ENCODE data around the gene NHS. TPM values are rescaled to one million over a fixed set of nuclear protein-coding genes. Genes with fewer than 3 reads are reported as not detected.

Gene NHS
- polyA plus RNA-seq, 2 of the 4 experiments (the other 2 are of a cell fraction) = 3.6 to 5.0 TPM

DNA sequence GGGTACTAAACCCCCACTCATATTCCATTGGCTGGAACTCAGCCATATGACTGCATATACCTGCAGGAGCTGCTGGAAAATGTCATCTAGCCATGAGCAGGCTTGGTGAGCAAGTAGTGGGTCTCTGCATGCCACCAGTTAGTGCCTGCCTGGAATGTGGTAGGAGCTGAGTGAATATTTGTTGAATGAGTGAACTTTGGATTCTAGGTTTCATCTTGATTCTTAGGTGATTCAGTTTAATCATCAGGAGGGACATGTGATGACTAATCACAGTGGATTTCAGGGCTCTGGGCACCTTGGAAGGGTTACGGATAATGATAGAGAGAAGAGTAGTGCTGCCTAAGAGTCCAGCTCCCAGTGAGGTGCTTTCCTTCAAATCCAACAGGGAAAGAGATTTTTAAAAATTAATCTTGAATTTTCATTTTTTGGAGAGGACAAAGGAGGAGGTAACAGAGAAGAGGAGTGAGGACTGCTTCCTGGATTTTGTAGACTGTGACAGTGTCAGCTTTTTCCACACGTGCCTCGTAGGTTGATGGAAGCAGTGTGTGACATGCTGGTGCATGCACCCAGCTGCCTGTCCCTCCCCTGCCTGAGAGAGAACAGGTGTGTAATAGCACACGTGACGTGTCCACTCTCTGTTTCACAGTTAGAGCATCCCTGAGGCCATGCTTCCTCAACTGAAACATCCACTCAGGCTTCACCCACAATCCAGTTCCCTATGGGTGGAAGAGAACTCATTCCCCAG is 30.4 kb downstream of the NHS start:
- Histone ChIP-seq H3K4me2 (peak overlapping the region; percentile 48), H3K9me3 (no peaks in the 10 kb centered on the region), H3K4me3 (no peak overlapping the region), H3K4me1 (peaks cover 35% of the 10 kb centered on the region), H3K27ac (peak overlapping the region; percentile 70 to 87; a peak in 5 of 6 replicates)
- WGBS (ENCODE audit: missing lambda C conversion rate) = 26% methylated on average over 5 of the region's 5 CpGs
- FAIRE-seq (peak; percentile 73), DNase-seq (ENCODE audit: low read depth in 1 of 2, low spot score in 1 of 2) (peak; percentile 51 to 76), ATAC-seq (peak; percentile 94 to 96)
- POLR2A ChIA-PET = interaction anchor here (0.9 to 1.1 kb wide), 3 partner anchors 8 to 29 kb away, joined by 3 to 4 read pairs (median 4); no protein-coding TSS in a partner anchor
- CTCF ChIA-PET = interaction anchor here (1.2 to 1.9 kb wide), 3 partner anchors 29 to 163 kb away, joined by 4 to 7 read pairs (median 4); no protein-coding TSS in a partner anchor
- TF ChIP-seq, protein P1, sequence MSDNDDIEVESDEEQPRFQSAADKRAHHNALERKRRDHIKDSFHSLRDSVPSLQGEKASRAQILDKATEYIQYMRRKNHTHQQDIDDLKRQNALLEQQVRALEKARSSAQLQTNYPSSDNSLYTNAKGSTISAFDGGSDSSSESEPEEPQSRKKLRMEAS (IDR thresholded peaks at IDR 0.05) = peak; percentile 76
- TF ChIP-seq PHF8 (IDR thresholded peaks at IDR 0.05; ENCODE audit: borderline replicate concordance, low read depth) (no peak), JUN (IDR thresholded peaks at IDR 0.05) (0 out of 5 replicates have a peak, but pooled peaks have one; percentile 36 to 58), RARB (CRISPR knock-in tag; IDR thresholded peaks at IDR 0.05) (no peak), JUNB (IDR thresholded peaks at IDR 0.05) (peak; percentile 81), FOXS1 (CRISPR knock-in tag; IDR thresholded peaks at IDR 0.05) (no peak), GATA3 (IDR thresholded peaks at IDR 0.05; ENCODE audit: borderline replicate concordance) (peak; percentile 77; the same call in 1 of the 2 replicates), FOSL2 (IDR thresholded peaks at IDR 0.05) (peak; percentile 80; the same call in 1 of the 2 replicates), FOSL2 (CRISPR knock-in tag; IDR thresholded peaks at IDR 0.05) (peak; percentile 79), RAD21 (conservative IDR thresholded peaks at IDR 0.05 in 1 of 2, IDR thresholded peaks at IDR 0.05 in 1 of 2) (peak; percentile 18 to 25; a peak in 1 of 5 replicates)
- TF ChIP-seq, protein P2, sequence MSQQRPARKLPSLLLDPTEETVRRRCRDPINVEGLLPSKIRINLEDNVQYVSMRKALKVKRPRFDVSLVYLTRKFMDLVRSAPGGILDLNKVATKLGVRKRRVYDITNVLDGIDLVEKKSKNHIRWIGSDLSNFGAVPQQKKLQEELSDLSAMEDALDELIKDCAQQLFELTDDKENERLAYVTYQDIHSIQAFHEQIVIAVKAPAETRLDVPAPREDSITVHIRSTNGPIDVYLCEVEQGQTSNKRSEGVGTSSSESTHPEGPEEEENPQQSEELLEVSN (IDR thresholded peaks at IDR 0.05; ENCODE audit: borderline replicate concordance, low read depth) = no peak
- TF ChIP-seq, protein P3, sequence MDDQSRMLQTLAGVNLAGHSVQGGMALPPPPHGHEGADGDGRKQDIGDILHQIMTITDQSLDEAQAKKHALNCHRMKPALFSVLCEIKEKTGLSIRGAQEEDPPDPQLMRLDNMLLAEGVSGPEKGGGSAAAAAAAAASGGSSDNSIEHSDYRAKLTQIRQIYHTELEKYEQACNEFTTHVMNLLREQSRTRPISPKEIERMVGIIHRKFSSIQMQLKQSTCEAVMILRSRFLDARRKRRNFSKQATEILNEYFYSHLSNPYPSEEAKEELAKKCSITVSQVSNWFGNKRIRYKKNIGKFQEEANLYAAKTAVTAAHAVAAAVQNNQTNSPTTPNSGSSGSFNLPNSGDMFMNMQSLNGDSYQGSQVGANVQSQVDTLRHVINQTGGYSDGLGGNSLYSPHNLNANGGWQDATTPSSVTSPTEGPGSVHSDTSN (IDR thresholded peaks at IDR 0.05) = no peak

DNA sequence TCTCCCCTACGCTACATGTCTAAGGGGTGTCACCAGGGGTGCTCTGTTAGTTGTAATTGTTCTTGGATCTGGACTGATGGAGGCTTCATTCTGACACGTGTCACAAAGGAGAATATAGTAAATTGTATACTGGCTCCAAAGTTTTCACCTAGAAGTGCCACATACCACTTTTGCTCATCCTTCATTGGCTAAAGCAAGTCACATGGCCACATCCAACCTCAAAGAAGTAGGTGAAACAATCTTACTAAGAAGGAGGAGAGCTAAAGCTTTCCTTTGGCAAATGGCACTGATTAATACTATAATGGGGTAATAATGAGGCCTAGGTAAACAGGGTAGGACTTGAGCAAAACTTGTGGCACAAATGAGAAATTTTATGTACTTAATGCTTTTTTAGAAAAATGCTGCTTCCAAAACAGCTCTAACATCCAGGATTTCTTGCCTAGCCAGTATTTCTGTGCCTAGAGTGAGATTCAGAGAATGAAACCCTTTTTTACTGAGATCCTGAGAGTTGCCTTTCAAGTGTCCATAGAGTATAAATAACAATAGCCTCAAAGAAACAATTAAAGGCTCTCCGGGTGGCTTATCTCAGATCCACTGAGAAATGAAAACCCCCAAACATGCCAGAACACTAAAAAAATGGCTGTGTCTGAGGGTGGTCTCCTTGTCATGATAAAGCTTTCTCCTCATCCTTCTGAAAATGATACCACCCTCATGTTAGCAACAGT is 34.7 kb downstream of the NHS start:
- no peak for DNase-seq (ENCODE audit: low read depth in 1 of 2, low spot score in 1 of 2)
- POLR2A ChIA-PET = no interaction called here
- TF ChIP-seq CHD4 (IDR thresholded peaks at IDR 0.05; ENCODE audit: borderline replicate concordance) (no peak), JUN (IDR thresholded peaks at IDR 0.05) (no peak), RNF2 (IDR thresholded peaks at IDR 0.05; ENCODE audit: borderline replicate concordance, low read depth) (no peak)
- H3K9me3 ChIP-seq = no peaks in the 10 kb centered on the region
- CTCF ChIA-PET = interaction anchor here (1.0 kb wide), 1 partner anchor 12 kb away, joined by 3 read pairs; no protein-coding TSS in a partner anchor
- WGBS (ENCODE audit: missing lambda C conversion rate) = 92% methylated on average over 3 of the region's 3 CpGs
- no peak overlapping the region for H3K4me2 ChIP-seq
- no peak for ATAC-seq
- FAIRE-seq = no peak
- peak overlapping the region in 1 of 2 experiments; percentile 13; a peak in 1 of 6 replicates for H3K27ac ChIP-seq
- H3K4me1 ChIP-seq = peaks cover 58% of the 10 kb centered on the region
- no peak overlapping the region for H3K4me3 ChIP-seq

DNA sequence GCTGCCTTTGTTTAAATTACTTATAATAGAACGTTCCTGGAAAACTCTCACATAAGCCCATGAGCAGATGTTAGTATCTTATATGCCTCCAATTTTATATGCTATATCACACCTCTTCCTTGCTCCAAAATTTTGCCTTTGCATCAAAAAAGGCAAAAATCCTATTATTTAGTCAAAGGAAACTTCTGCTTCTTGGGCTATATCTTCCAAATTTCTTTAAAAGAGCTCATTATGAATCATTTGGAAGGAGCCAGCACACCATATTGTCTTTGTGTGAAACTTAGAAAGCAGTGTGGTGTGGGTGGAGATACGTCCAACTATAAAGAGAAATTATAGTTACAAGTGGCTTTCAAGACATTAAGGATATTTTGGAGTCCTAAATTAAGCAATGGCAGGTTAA is 35.7 kb downstream of the NHS start:
- FAIRE-seq (no peak), ATAC-seq (no peak), DNase-seq (ENCODE audit: low read depth in 1 of 2, low spot score in 1 of 2) (no peak)
- CTCF ChIA-PET = no interaction called here
- Histone ChIP-seq H3K4me2 (no peak overlapping the region), H3K4me3 (no peak overlapping the region), H3K4me1 (peaks cover 59% of the 10 kb centered on the region), H3K27ac (peak overlapping the region in 1 of 2 experiments; percentile 46; a peak in 1 of 6 replicates), H3K9me3 (no peaks in the 10 kb centered on the region)
- TF ChIP-seq, protein P4, sequence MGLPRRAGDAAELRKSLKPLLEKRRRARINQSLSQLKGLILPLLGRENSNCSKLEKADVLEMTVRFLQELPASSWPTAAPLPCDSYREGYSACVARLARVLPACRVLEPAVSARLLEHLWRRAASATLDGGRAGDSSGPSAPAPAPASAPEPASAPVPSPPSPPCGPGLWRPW (IDR thresholded peaks at IDR 0.05) = no peak
- no peak for TF ChIP-seq KDM5A (IDR thresholded peaks at IDR 0.05)
- TF ChIP-seq, protein P5, sequence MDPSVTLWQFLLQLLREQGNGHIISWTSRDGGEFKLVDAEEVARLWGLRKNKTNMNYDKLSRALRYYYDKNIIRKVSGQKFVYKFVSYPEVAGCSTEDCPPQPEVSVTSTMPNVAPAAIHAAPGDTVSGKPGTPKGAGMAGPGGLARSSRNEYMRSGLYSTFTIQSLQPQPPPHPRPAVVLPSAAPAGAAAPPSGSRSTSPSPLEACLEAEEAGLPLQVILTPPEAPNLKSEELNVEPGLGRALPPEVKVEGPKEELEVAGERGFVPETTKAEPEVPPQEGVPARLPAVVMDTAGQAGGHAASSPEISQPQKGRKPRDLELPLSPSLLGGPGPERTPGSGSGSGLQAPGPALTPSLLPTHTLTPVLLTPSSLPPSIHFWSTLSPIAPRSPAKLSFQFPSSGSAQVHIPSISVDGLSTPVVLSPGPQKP (IDR thresholded peaks at IDR 0.05; ENCODE audit: low read depth, low read length) = no peak
- no peak for TF ChIP-seq ESRRA (IDR thresholded peaks at IDR 0.05; ENCODE audit: borderline replicate concordance, low read length)
- no peak for TF ChIP-seq JUNB (IDR thresholded peaks at IDR 0.05)
- TF ChIP-seq HDAC2 (IDR thresholded peaks at IDR 0.05) = no peak
- no peak for TF ChIP-seq SMC3 (IDR thresholded peaks at IDR 0.05)
- no peak for TF ChIP-seq RFX5 (IDR thresholded peaks at IDR 0.05)
- 89% methylated on average over 2 of the region's 2 CpGs for WGBS (ENCODE audit: missing lambda C conversion rate)
- POLR2A ChIA-PET = no interaction called here

All from A549 (cell line).